IMR-90 (cell line): ENCODE results near the gene GRID1.

Experiments
- CTCF ChIP-seq: conservative IDR thresholded peaks from 2 replicates; pipeline ENCODE4 v1.5.1; 2012; ENCODE audit warnings: mild to moderate bottlenecking, low read depth, low read length, improper control_type of control experiment
- FOS ChIP-seq: fragments of 150-350 bp; IDR thresholded peaks from 2 replicates; pipeline ENCODE4 v1.6.1; 2016; ENCODE audit warnings: low read depth, low read length
- RAD21 ChIP-seq: IDR thresholded peaks from 2 replicates; pipeline ENCODE4 v1.6.1; 2012; ENCODE audit warnings: low read length, improper control_type of control experiment
- RFX5 ChIP-seq: IDR thresholded peaks from 2 replicates; pipeline ENCODE4 v1.8.0; 2012; ENCODE audit warnings: low read depth, mild to moderate bottlenecking, low read length, moderate library complexity
- USF2 ChIP-seq: fragments of 150-350 bp; IDR thresholded peaks from 2 replicates; pipeline ENCODE4 v1.6.1; 2017; ENCODE audit warnings: mild to moderate bottlenecking, antibody characterized with exemption, low read length, low read depth

- TF ChIP-seq CTCF (no peak), RAD21 (no peak), USF2 (no peak), RFX5 (no peak), FOS (no peak)
These were observed 687.5 kb downstream of the GRID1 start for GRCh38 chr10:85679061-85679460.
